Measurements from ENCODE around the gene EDIL3. TPM values are rescaled to one million over a fixed set of nuclear protein-coding genes. Genes with fewer than 3 reads are reported as not detected.

EDIL3 gene
- total and polyA plus RNA-seq, 4 experiments from 2014 or later = not detected

DNA sequence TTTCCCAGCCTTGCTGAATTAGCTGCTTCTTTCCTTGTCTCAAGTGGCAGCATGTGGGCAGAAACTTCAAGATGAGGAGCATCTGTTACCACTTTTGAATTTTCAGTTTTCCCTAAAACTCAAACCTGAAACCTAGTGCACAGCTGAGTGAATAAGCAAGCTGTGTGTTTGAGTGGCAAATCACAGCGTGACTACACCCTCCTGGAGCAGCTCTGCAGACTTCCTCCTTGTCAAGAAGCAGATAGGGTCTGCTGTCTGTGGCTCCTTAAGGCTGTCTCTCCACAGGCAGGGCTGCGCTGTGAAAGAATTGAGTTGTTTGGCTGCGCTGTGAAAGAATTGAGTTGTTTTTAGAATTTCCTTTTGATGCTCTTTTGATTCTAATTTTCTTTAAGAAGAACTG, 484.4 kb downstream of the EDIL3 start:
- no peak overlapping the region for H3K4me3 Mint-ChIP-seq
- CTCF ChIA-PET (ENCODE audit: partially characterized antibody) = no interaction called here
- peaks cover 0 to 7% (median 1%) of the 10 kb centered on the region in 8 donors for H3K9me3 Mint-ChIP-seq
- no peaks in the 10 kb centered on the region for H3K4me1 Mint-ChIP-seq
- H3K27me3 ChIP-seq (ENCODE audit: insufficient read depth, low read length) = no peaks in the 10 kb centered on the region
- no peak overlapping the region for H3K27ac ChIP-seq (ENCODE audit: low read depth, low read length)
- DNase-seq = no peak
- no peaks in the 10 kb centered on the region for H3K9me3 ChIP-seq (ENCODE audit: control insufficient read depth in 1 of 2, low read length in 2 of 2)
- intact Hi-C loops (cut with micrococcal nuclease) = no loop called here
- H3K4me1 ChIP-seq (ENCODE audit: insufficient read depth, low read length) = no peaks in the 10 kb centered on the region
- no peak overlapping the region for H3K27ac Mint-ChIP-seq
- no peak overlapping the region for H3K4me3 ChIP-seq (ENCODE audit: low read length in 2 of 2)
- POLR2A ChIA-PET (ENCODE audit: partially characterized antibody) = no interaction called here
- no peaks in the 10 kb centered on the region for H3K36me3 Mint-ChIP-seq
- H3K36me3 ChIP-seq (ENCODE audit: insufficient read depth, low read length) = no peaks in the 10 kb centered on the region
- H3K27me3 Mint-ChIP-seq = no peaks in the 10 kb centered on the region

DNA sequence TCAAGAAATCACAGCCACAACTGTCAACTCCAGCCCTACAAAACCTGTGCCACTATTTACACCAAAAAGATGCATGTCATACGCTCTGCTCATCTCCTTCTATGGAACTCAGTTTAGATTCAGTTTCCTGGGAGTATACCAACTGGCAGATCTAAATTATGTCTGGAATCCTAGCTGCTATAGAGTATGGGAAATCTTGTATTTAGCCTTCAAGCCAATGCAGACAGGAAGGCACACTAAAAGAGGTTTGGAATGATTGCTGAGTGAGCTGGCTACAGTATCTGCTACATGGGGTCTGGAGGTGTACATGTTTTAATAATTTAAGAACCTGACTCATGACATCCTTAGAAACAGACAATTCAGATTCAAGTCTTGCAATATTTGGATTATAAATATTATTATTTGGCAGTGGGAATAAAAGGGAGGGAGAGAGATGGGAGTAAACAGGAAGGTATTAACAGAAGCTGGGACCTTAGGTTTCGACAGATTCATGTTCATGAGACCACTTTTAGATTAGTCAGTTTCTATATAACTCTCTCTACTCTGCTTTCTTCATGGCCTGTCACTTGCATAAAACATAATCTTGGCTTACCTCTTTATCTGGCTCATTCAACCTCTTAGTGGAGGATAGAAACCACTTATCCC, 485.2 kb downstream of the EDIL3 start:
- H3K27ac Mint-ChIP-seq = no peak overlapping the region
- no peaks in the 10 kb centered on the region for H3K4me1 Mint-ChIP-seq
- POLR2A ChIA-PET (ENCODE audit: partially characterized antibody) = no interaction called here

DNA sequence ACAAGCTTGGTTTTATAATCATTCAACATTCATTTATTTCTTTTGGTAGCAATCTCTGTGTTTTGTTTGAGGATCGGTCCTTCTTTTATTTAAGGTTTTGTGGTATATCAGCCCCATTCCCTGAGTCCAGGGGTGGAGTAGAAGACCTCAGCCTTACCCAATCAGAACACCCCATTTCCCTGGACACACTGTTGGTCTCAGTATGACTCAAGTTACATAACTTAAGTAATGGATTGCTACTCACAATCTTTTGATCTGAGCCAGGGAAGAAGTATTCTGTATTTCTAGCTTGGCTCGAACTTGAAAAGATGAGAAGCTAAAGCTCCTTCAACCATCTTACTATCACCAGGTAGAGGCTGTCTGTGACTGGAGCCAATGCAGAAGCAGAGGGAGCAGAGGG, 488.8 kb downstream of the EDIL3 start:
- Histone ChIP-seq H3K4me3 (ENCODE audit: low read length in 2 of 2) (no peak overlapping the region), H3K4me1 (ENCODE audit: insufficient read depth, low read length) (no peaks in the 10 kb centered on the region), H3K9me3 (ENCODE audit: control insufficient read depth in 1 of 2, low read length in 2 of 2) (no peaks in the 10 kb centered on the region), H3K36me3 (ENCODE audit: insufficient read depth, low read length) (no peaks in the 10 kb centered on the region), H3K27ac (ENCODE audit: low read depth, low read length) (no peak overlapping the region), H3K27me3 (ENCODE audit: insufficient read depth, low read length) (no peaks in the 10 kb centered on the region)
- intact Hi-C loops (cut with micrococcal nuclease) = no loop called here
- POLR2A ChIA-PET (ENCODE audit: partially characterized antibody) = no interaction called here
- no peak overlapping the region for H3K4me3 Mint-ChIP-seq
- no peaks in the 10 kb centered on the region for H3K36me3 Mint-ChIP-seq
- no peak overlapping the region for H3K27ac Mint-ChIP-seq
- no peaks in the 10 kb centered on the region for H3K27me3 Mint-ChIP-seq
- DNase-seq = no peak
- no peaks in the 10 kb centered on the region for H3K4me1 Mint-ChIP-seq
- peaks cover 0 to 4% (median 0%) of the 10 kb centered on the region in 8 donors for H3K9me3 Mint-ChIP-seq
- CTCF ChIA-PET (ENCODE audit: partially characterized antibody) = no interaction called here

More for the DNA sequence above, 485.2 kb downstream of the EDIL3 start:
- DNase-seq = no peak
- Histone ChIP-seq H3K4me1 (ENCODE audit: insufficient read depth, low read length) (no peaks in the 10 kb centered on the region), H3K27me3 (ENCODE audit: insufficient read depth, low read length) (no peaks in the 10 kb centered on the region), H3K9me3 (ENCODE audit: control insufficient read depth in 1 of 2, low read length in 2 of 2) (no peaks in the 10 kb centered on the region), H3K36me3 (ENCODE audit: insufficient read depth, low read length) (no peaks in the 10 kb centered on the region), H3K27ac (ENCODE audit: low read depth, low read length) (no peak overlapping the region), H3K4me3 (ENCODE audit: low read length in 2 of 2) (no peak overlapping the region)
- Mint-ChIP-seq H3K9me3 (peaks cover 0 to 4% (median 0%) of the 10 kb centered on the region in 8 donors), H3K4me3 (no peak overlapping the region), H3K27me3 (no peaks in the 10 kb centered on the region), H3K36me3 (no peaks in the 10 kb centered on the region)
- CTCF ChIA-PET (ENCODE audit: partially characterized antibody) = no interaction called here
- intact Hi-C loops (cut with micrococcal nuclease) = no loop called here

DNA sequence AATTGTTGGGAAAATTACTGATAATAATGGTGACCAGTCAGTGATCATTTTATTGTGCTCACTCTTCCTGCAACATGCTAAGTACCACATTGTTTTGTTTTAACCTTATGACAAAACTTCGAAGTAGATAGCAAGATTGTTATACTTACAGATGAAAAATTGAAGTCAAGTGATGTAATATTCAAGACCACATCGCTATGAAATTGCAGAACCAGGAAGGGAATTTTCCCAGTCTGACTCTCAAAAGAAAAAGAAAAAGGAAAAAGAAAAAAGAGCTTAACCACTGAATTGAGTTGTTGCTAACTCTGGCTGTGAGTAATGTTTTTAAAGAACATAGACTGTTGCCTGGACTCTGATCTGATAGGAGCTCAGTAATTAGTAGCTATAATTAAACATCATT, 493.4 kb downstream of the EDIL3 start:
- CTCF ChIA-PET (ENCODE audit: partially characterized antibody) = interaction anchor here (0.6 to 0.8 kb wide), 2 partner anchors 19 to 37 kb away, joined by 3 read pairs; no protein-coding TSS in a partner anchor
- no peak overlapping the region for H3K4me3 ChIP-seq (ENCODE audit: low read length in 2 of 2)
- Mint-ChIP-seq H3K9me3 (peaks cover 0 to 2% (median 0%) of the 10 kb centered on the region in 8 donors), H3K27me3 (no peaks in the 10 kb centered on the region), H3K4me3 (no peak overlapping the region), H3K27ac (no peak overlapping the region), H3K36me3 (no peaks in the 10 kb centered on the region), H3K4me1 (no peaks in the 10 kb centered on the region)
- DNase-seq = no peak
- intact Hi-C loops (cut with micrococcal nuclease) = no loop called here
- no peak overlapping the region for H3K27ac ChIP-seq (ENCODE audit: low read depth, low read length)
- no peaks in the 10 kb centered on the region for H3K27me3 ChIP-seq (ENCODE audit: insufficient read depth, low read length)
- no peaks in the 10 kb centered on the region for H3K9me3 ChIP-seq (ENCODE audit: control insufficient read depth in 1 of 2, low read length in 2 of 2)
- POLR2A ChIA-PET (ENCODE audit: partially characterized antibody) = no interaction called here
- no peaks in the 10 kb centered on the region for H3K36me3 ChIP-seq (ENCODE audit: insufficient read depth, low read length)
- H3K4me1 ChIP-seq (ENCODE audit: insufficient read depth, low read length) = no peaks in the 10 kb centered on the region

Data from CD4-positive, alpha-beta memory T cell (primary cell).